Measurements from ENCODE around the gene OSBPL6.

The OSBPL6 gene

DNA sequence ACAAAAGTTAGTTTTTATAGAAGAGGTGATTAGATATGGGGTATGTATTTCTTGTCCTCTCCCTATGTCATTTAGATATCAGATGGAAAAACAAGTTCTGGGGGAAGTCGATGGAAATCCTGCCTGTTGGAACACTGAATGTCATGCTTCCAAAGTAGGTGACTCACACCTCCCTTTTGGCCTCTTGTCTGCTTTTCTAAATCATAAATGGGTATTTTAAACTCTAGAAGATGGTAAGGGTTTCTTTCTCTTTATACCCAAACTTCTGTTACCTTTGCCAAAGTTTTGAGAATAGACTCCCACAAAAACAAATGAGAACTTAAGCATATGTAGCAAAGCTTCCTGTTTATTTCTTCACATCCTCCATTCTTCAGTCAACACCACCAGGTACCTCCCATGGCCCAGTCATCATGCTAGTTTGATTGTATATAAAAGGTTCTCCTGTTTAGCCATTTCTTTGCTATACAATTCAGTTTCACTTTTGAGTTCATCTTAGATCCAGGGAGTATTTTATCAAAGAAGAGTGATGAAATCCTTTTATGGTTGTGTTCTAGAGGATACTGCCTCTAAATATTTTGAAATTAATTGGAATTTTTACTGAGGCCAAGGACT, 192.8 kb downstream of the OSBPL6 start:
- no peak for TF ChIP-seq ZFX (IDR thresholded peaks at IDR 0.05; ENCODE audit: borderline replicate concordance)
- TF ChIP-seq, protein P1, sequence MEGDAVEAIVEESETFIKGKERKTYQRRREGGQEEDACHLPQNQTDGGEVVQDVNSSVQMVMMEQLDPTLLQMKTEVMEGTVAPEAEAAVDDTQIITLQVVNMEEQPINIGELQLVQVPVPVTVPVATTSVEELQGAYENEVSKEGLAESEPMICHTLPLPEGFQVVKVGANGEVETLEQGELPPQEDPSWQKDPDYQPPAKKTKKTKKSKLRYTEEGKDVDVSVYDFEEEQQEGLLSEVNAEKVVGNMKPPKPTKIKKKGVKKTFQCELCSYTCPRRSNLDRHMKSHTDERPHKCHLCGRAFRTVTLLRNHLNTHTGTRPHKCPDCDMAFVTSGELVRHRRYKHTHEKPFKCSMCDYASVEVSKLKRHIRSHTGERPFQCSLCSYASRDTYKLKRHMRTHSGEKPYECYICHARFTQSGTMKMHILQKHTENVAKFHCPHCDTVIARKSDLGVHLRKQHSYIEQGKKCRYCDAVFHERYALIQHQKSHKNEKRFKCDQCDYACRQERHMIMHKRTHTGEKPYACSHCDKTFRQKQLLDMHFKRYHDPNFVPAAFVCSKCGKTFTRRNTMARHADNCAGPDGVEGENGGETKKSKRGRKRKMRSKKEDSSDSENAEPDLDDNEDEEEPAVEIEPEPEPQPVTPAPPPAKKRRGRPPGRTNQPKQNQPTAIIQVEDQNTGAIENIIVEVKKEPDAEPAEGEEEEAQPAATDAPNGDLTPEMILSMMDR (IDR thresholded peaks at IDR 0.05): no peak
- no peak overlapping the region for H3K27ac ChIP-seq

DNA sequence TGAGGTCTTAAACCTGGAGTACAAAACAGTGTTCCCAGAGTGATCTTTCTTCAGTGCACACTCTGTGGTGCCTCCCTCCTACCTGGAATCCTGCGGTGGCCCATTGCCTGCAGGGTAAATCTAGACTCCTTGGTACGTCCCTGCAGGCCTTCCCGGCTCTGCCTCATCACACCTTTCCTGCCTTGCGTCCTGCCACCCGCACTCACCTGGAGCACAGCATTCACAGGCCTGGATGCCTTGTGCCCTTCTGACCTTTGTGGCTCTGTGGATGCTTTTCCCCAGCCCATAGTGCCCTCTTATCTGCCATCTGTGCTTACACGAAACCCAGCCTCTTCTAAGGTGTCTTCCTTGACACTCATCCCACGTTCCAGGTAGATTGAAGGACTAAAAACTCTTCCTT, 194.0 kb downstream of the OSBPL6 start:
- TF ChIP-seq, protein P1 (IDR thresholded peaks at IDR 0.05): no peak
- no peak overlapping the region for H3K27ac ChIP-seq

DNA sequence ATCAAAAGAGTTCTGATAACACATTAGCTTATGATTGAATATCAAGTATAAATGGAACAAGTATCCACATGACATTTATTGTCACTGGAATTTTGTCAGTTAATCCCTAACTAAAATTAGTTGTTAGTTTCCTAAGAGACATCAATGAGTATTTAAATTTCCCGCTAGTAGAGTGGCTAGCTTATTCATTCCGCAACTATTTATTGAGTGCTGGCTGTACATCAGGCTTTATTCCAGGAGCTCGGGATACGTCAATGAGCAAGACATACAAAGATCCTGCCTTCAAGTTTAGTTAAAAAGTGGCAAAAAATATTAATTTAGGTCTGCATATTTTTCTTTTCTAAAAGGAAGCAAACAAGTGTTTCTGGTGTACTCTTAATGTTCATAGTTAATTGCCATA, 197.4 kb downstream of the OSBPL6 start:
- TF ChIP-seq ZFX (IDR thresholded peaks at IDR 0.05; ENCODE audit: borderline replicate concordance): no peak
- TF ChIP-seq, protein P1 (IDR thresholded peaks at IDR 0.05): no peak
- no peak overlapping the region for H3K27ac ChIP-seq

DNA sequence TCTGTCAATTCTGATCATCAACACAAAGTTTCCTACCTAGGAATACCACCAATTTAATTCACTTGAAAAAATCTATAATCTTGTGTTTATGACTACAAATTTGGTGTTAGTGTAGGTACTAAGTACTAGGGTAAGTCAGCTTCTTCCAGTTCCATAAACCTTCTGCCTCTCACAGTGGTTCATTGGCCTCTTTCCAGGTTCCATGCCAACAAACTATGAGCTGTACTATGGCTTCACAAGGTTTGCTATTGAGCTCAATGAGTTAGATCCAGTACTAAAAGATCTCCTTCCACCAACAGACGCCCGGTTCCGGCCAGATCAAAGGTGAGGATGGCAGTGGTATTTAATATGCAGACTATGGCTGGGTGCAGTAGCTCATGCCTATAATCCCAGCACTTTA, 197.9 kb downstream of the OSBPL6 start:
- H3K27ac ChIP-seq: no peak overlapping the region
- TF ChIP-seq ZFX (IDR thresholded peaks at IDR 0.05; ENCODE audit: borderline replicate concordance): no peak

DNA sequence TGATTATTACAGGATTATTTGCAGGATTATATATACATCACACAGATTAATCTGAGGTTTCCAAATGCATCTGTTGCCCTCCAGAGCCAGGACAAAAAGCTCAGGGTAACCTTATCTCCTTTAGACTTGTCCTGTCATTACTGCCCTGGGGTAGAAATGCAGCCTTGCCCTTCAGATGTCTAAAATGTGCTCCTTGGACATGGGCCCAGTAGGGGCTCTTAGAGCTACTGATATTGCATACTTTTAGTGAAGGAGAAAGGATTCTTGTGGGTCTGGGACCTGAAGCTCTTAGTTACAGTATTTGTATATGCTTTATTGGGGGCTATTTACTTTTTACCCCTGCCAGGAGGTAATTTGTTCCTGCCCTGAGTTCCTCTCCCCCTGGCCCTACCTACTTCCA, 200.5 kb downstream of the OSBPL6 start:
- no peak for TF ChIP-seq ZFX (IDR thresholded peaks at IDR 0.05; ENCODE audit: borderline replicate concordance)
- TF ChIP-seq, protein P1 (IDR thresholded peaks at IDR 0.05): no peak
- H3K27ac ChIP-seq: no peak overlapping the region

DNA sequence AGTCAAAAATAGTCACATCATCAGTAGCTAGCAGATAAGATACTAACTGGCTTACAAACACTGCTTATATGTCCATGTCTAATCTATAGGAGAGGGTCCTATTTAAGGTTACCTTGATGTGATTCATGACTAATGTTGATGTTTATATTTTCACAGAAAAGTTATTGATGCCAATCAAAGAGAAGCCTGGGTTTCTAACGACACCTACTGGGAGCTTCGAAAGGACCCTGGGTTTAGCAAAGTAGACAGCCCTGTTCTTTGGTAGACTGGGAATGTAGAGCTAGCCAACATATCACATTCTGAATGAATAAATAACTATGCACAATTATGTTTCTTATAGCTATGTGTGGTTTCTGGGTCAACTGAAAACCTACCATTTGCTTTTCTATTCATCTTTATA, 201.0 kb downstream of the OSBPL6 start:
- TF ChIP-seq, protein P1 (IDR thresholded peaks at IDR 0.05): no peak
- no peak for TF ChIP-seq ZFX (IDR thresholded peaks at IDR 0.05; ENCODE audit: borderline replicate concordance)
- no peak overlapping the region for H3K27ac ChIP-seq

DNA sequence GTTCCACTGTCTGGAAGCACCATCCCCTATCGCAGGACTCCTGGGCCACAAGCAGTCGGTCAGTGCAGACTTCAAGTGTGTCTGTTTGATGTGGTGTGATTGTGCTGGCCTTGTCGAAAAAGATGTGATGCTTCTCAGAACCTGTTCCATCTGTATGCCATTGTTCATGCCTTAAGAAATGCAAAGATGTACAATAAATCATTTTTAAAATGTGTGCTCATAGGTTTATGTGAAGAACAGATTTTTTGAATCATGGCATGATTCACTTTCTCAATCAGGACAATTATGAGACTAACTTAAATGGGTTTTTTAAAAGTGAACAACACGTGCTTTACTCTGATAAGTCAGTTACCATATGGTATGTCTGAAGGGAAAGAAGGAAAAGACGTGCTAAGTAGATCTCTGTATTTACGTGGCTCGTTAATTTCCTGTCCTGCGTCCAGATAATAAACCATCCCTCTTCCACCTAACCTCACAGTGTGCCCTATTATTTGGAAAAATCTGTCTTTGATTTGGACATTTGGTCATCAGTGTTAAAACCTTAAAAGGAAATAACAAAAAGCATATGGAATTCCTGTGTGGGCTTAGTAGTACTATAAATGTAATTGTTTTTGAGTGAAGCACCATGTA, 201.7 kb downstream of the OSBPL6 start:
- H3K27ac ChIP-seq: no peak overlapping the region
- TF ChIP-seq, protein P1 (IDR thresholded peaks at IDR 0.05): no peak
- no peak for TF ChIP-seq ZFX (IDR thresholded peaks at IDR 0.05; ENCODE audit: borderline replicate concordance)

Data from 22Rv1 (cell line).